Measurements from ENCODE around the gene PLD1.

GRCh38 chr3:171802590-171802956 lies 7.7 kb downstream of the PLD1 start:
- TF ChIP-seq POLR2AphosphoS5 (IDR thresholded peaks at IDR 0.05) = no peak
- TF ChIP-seq CTCF (IDR thresholded peaks at IDR 0.05 in 8 of 11, conservative IDR thresholded peaks at IDR 0.05 in 3 of 11) = no peak
